Activated T-cell treated with anti-CD3 and anti-CD28 coated beads, Interleukin-2, amount 50 U/mL, for 72 hours (primary cell): ENCODE results near the gene OR2M2. TPM values are rescaled to one million over a fixed set of nuclear protein-coding genes. Genes with fewer than 3 reads are reported as not detected.

Source experiments
- ATAC-seq, 2 donors: fragments of 150-1000 bp; cut with Tn5 transposase; replicated peaks in 1 of 2; 2 replicates each; pipeline ENCODE4 v1.10.0; 2021; ENCODE audit warnings: moderate library complexity in 2 of 2, mild to moderate bottlenecking in 1 of 2
- DNase-seq, 2 donors: peaks; one replicate each; pipeline ENCODE4 v3.0.0; 2021 to 2022; ENCODE audit warnings: mixed read lengths in 1 of 2
- H3K27ac Mint-ChIP-seq: one replicate; pipeline ENCODE4 v1.8.0; 2022; ENCODE audit warnings: mild to moderate bottlenecking, moderate library complexity, mixed read lengths
- H3K27me3 Mint-ChIP-seq: one replicate; pipeline ENCODE4 v1.8.0; 2022; ENCODE audit warnings: low read depth, mixed read lengths
- H3K36me3 Mint-ChIP-seq, 2 donors: one replicate each; pipeline ENCODE4 v1.8.0; 2022; ENCODE audit warnings: mixed read lengths in 2 of 2, mild to moderate bottlenecking in 1 of 2; ENCODE audit not compliant: insufficient read depth in 2 of 2
- H3K4me1 Mint-ChIP-seq: one replicate; pipeline ENCODE4 v1.8.0; 2022; ENCODE audit warnings: low read depth, mixed read lengths
- H3K4me3 Mint-ChIP-seq, 2 donors: one replicate each; pipeline ENCODE4 v1.8.0; 2022; ENCODE audit warnings: mild to moderate bottlenecking in 2 of 2, mixed read lengths in 2 of 2, moderate library complexity in 2 of 2
- H3K9me3 Mint-ChIP-seq, 2 donors: one replicate each; pipeline ENCODE4 v1.8.0; 2022; ENCODE audit warnings: mixed read lengths in 2 of 2
- total RNA-seq, 2 donors: library from RNA; stranded (reverse); gene quantifications; one replicate each; pipeline ENCODE4 v1.2.3, GENCODE V29; 2022

The OR2M2 gene
- not detected for total RNA-seq

- no peaks in the 10 kb centered on the region for H3K36me3 Mint-ChIP-seq
- peaks cover 0 to 2% of the 10 kb centered on the region in 2 donors for H3K9me3 Mint-ChIP-seq
- ATAC-seq, result no peak
- DNase-seq, result no peak
- H3K27ac Mint-ChIP-seq, result no peak within 1 kb of the TSS
- no peak within 1 kb of the TSS for H3K4me3 Mint-ChIP-seq
- no peaks in the 10 kb centered on the region for H3K27me3 Mint-ChIP-seq
- no peaks in the 10 kb centered on the region for H3K4me1 Mint-ChIP-seq
Measured at GRCh38 chr1:248174521-248174920, at the start of gene OR2M2. TSS of gene OR2M2 (plus strand) at chr1:248174821. CDS start at chr1:248179986, 5,165 bp downstream.

GRCh38 chr1:248127653-248128052 lies 47.0 kb upstream of the OR2M2 start:
- no peak overlapping the region for H3K4me3 Mint-ChIP-seq
- no peaks in the 10 kb centered on the region for H3K4me1 Mint-ChIP-seq
- ATAC-seq, result no peak
- H3K36me3 Mint-ChIP-seq, result peaks cover 1 to 2% of the 10 kb centered on the region in 2 donors
- DNase-seq, result no peak
- H3K27me3 Mint-ChIP-seq, result no peaks in the 10 kb centered on the region
- no peak overlapping the region for H3K27ac Mint-ChIP-seq
- H3K9me3 Mint-ChIP-seq, result peaks cover 11 to 12% of the 10 kb centered on the region in 2 donors

- H3K9me3 Mint-ChIP-seq, result peaks cover 2 to 12% of the 10 kb centered on the region in 2 donors
- no peaks in the 10 kb centered on the region for H3K27me3 Mint-ChIP-seq
- H3K27ac Mint-ChIP-seq, result no peak overlapping the region
Measured at GRCh38 chr1:248136811-248137210, 37.8 kb upstream of the OR2M2 start.

GRCh38 chr1:248140846-248141245 lies 33.8 kb upstream of the OR2M2 start:
- ATAC-seq, result no peak
- H3K4me3 Mint-ChIP-seq, result no peak overlapping the region
- peaks cover 5 to 9% of the 10 kb centered on the region in 2 donors for H3K9me3 Mint-ChIP-seq
- no peaks in the 10 kb centered on the region for H3K4me1 Mint-ChIP-seq
- no peak overlapping the region for H3K27ac Mint-ChIP-seq
- no peak for DNase-seq
- H3K27me3 Mint-ChIP-seq, result no peaks in the 10 kb centered on the region
- no peaks in the 10 kb centered on the region for H3K36me3 Mint-ChIP-seq

More at GRCh38 chr1:248136811-248137210, 37.8 kb upstream of the OR2M2 start:
- Mint-ChIP-seq H3K4me1 (no peaks in the 10 kb centered on the region), H3K4me3 (no peak overlapping the region), H3K36me3 (no peaks in the 10 kb centered on the region)
- DNase-seq (no peak), ATAC-seq (no peak)

GRCh38 chr1:248143311-248143710 lies 31.3 kb upstream of the OR2M2 start:
- DNase-seq (no peak), ATAC-seq (no peak)
- Mint-ChIP-seq H3K9me3 (peaks cover 7 to 13% of the 10 kb centered on the region in 2 donors), H3K4me3 (no peak overlapping the region), H3K4me1 (no peaks in the 10 kb centered on the region), H3K36me3 (no peaks in the 10 kb centered on the region), H3K27ac (no peak overlapping the region), H3K27me3 (no peaks in the 10 kb centered on the region)

- H3K9me3 Mint-ChIP-seq, result peaks cover 7 to 14% of the 10 kb centered on the region in 2 donors
- H3K36me3 Mint-ChIP-seq, result no peaks in the 10 kb centered on the region
- DNase-seq (no peak), ATAC-seq (no peak)
- no peaks in the 10 kb centered on the region for H3K4me1 Mint-ChIP-seq
- no peak within 1 kb of the TSS for H3K4me3 Mint-ChIP-seq
- H3K27me3 Mint-ChIP-seq, result no peaks in the 10 kb centered on the region
- no peak within 1 kb of the TSS for H3K27ac Mint-ChIP-seq
Measured at GRCh38 chr1:248144513-248145198, 30.0 kb upstream of the OR2M2 start, which contains the start of gene OR2M5. TSS of gene OR2M5 (plus strand) at chr1:248145148. CDS start at chr1:248145148, 0 bp downstream.

GRCh38 chr1:248152056-248152827 lies 22.4 kb upstream of the OR2M2 start:
- Mint-ChIP-seq H3K4me3 (no peak overlapping the region), H3K9me3 (peaks cover 2 to 8% of the 10 kb centered on the region in 2 donors), H3K36me3 (no peaks in the 10 kb centered on the region), H3K27me3 (no peaks in the 10 kb centered on the region), H3K4me1 (no peaks in the 10 kb centered on the region), H3K27ac (no peak overlapping the region)
- ATAC-seq, result no peak
- DNase-seq, result no peak

- ATAC-seq (no peak), DNase-seq (no peak)
- Mint-ChIP-seq H3K4me1 (no peaks in the 10 kb centered on the region), H3K27me3 (no peaks in the 10 kb centered on the region), H3K36me3 (no peaks in the 10 kb centered on the region), H3K4me3 (no peak overlapping the region), H3K9me3 (peaks cover 0 to 1% of the 10 kb centered on the region in 2 donors), H3K27ac (no peak overlapping the region)
Measured at GRCh38 chr1:248155927-248156326, 18.7 kb upstream of the OR2M2 start.

- H3K9me3 Mint-ChIP-seq, result peaks cover 0 to 1% of the 10 kb centered on the region in 2 donors
- no peaks in the 10 kb centered on the region for H3K27me3 Mint-ChIP-seq
- no peak overlapping the region for H3K27ac Mint-ChIP-seq
- DNase-seq (no peak), ATAC-seq (no peak)
- no peaks in the 10 kb centered on the region for H3K36me3 Mint-ChIP-seq
- H3K4me1 Mint-ChIP-seq, result no peaks in the 10 kb centered on the region
- H3K4me3 Mint-ChIP-seq, result no peak overlapping the region
Measured at GRCh38 chr1:248158758-248159157, 15.9 kb upstream of the OR2M2 start.

GRCh38 chr1:248164031-248164430 lies 10.6 kb upstream of the OR2M2 start:
- ATAC-seq (no peak), DNase-seq (no peak)
- Mint-ChIP-seq H3K4me3 (no peak overlapping the region), H3K9me3 (no peaks in the 10 kb centered on the region), H3K36me3 (peaks cover 0 to 2% of the 10 kb centered on the region in 2 donors), H3K27ac (no peak overlapping the region), H3K27me3 (no peaks in the 10 kb centered on the region), H3K4me1 (no peaks in the 10 kb centered on the region)

GRCh38 chr1:248165186-248165585 lies 9.4 kb upstream of the OR2M2 start:
- no peak overlapping the region for H3K27ac Mint-ChIP-seq
- H3K9me3 Mint-ChIP-seq, result no peaks in the 10 kb centered on the region
- DNase-seq (no peak), ATAC-seq (no peak)
- H3K27me3 Mint-ChIP-seq, result no peaks in the 10 kb centered on the region
- no peak overlapping the region for H3K4me3 Mint-ChIP-seq
- H3K36me3 Mint-ChIP-seq, result peaks cover 0 to 2% of the 10 kb centered on the region in 2 donors
- H3K4me1 Mint-ChIP-seq, result no peaks in the 10 kb centered on the region

GRCh38 chr1:248183996-248184395 lies 9.4 kb downstream of the OR2M2 start:
- Mint-ChIP-seq H3K9me3 (peaks cover 12 to 13% of the 10 kb centered on the region in 2 donors), H3K4me1 (no peaks in the 10 kb centered on the region), H3K27ac (no peak overlapping the region), H3K27me3 (no peaks in the 10 kb centered on the region), H3K4me3 (no peak overlapping the region), H3K36me3 (no peaks in the 10 kb centered on the region)
- ATAC-seq, result no peak
- no peak for DNase-seq

- DNase-seq (no peak), ATAC-seq (no peak)
- Mint-ChIP-seq H3K36me3 (peaks cover 1 to 4% of the 10 kb centered on the region in 2 donors), H3K27ac (no peak overlapping the region), H3K4me1 (no peaks in the 10 kb centered on the region), H3K4me3 (no peak overlapping the region), H3K9me3 (peaks cover 8 to 12% of the 10 kb centered on the region in 2 donors), H3K27me3 (no peaks in the 10 kb centered on the region)
Measured at GRCh38 chr1:248187363-248187762, 12.7 kb downstream of the OR2M2 start.
